IPS-18a (cell line): Measurements from ENCODE around the gene VSTM4.

Experiments
- H3K27ac ChIP-seq: one replicate; pipeline ENCODE4 v1.5.1; 2013; ENCODE audit warnings: low read length
- H3K27me3 ChIP-seq: one replicate; pipeline ENCODE4 v1.6.1; 2013; ENCODE audit warnings: mild to moderate bottlenecking, low read length; ENCODE audit not compliant: control insufficient read depth, insufficient read depth
- H3K36me3 ChIP-seq: one replicate; pipeline ENCODE4 v1.6.1; 2013; ENCODE audit warnings: low read depth, low read length; ENCODE audit not compliant: control insufficient read depth
- H3K4me1 ChIP-seq: one replicate; pipeline ENCODE4 v1.6.1; 2013; ENCODE audit warnings: low read depth, low read length; ENCODE audit not compliant: control insufficient read depth
- H3K4me3 ChIP-seq: one replicate; pipeline ENCODE4 v1.5.1; 2013; ENCODE audit warnings: low read length
- H3K9ac ChIP-seq: one replicate; pipeline ENCODE4 v1.6.1; 2013; ENCODE audit warnings: mild to moderate bottlenecking, low read length, moderate library complexity
- H3K9me3 ChIP-seq: one replicate; pipeline ENCODE4 v1.6.1; 2013; ENCODE audit warnings: low read depth, low read length; ENCODE audit not compliant: control insufficient read depth

VSTM4 gene, protein sequence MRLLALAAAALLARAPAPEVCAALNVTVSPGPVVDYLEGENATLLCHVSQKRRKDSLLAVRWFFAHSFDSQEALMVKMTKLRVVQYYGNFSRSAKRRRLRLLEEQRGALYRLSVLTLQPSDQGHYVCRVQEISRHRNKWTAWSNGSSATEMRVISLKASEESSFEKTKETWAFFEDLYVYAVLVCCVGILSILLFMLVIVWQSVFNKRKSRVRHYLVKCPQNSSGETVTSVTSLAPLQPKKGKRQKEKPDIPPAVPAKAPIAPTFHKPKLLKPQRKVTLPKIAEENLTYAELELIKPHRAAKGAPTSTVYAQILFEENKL

DNA sequence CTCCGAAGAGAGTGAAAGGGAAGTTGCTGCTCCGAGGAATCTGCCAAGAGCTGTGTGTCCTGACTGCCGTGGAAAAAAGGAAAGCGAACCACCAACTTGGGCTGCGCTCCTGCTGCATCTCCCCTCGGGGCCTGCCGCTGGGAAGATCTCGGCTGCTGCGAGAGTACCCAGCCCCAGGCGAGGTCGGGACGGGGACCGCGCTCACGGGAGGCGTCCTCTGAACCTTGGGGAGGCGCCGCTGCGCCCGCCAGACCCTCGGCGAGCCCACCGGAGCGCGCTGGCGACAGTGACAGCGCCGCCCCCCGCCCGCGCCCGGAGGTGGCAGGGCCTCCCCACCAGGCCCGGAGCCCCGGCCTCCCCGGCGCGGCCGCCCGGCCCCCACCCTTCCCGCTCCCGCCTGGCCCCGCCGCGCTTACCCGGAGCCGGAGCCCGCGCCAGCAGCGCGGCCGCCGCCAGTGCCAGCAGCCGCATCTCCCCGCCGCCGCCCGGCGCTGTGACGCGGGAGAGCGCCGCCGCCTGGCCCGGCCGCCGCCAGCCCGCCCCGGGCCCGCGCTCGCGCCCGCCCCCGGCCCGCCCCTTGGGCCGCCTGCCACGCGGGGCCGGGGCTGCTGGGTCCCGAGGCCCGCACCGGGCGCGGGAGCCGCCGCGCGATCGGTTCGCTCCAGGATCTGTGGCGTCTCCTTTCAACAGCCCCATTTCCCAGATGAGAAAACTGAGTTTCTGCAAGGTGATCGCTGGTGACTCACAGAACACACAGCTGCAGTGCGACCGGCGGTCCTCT is at the start of gene VSTM4:
Gene VSTM4 (minus strand): TSS at position 508 of the 781 bp plus-strand sequence. CDS start 37 bp downstream, at position 471.
- no peak within 1 kb of the TSS for H3K27ac ChIP-seq
- H3K27me3 ChIP-seq = peaks cover 14% of the 10 kb centered on the region
- no peak within 1 kb of the TSS for H3K9ac ChIP-seq
- H3K9me3 ChIP-seq = no peaks in the 10 kb centered on the region
- H3K4me1 ChIP-seq = no peaks in the 10 kb centered on the region
- no peaks in the 10 kb centered on the region for H3K36me3 ChIP-seq
- peak within 1 kb of the TSS; percentile 62 for H3K4me3 ChIP-seq

DNA sequence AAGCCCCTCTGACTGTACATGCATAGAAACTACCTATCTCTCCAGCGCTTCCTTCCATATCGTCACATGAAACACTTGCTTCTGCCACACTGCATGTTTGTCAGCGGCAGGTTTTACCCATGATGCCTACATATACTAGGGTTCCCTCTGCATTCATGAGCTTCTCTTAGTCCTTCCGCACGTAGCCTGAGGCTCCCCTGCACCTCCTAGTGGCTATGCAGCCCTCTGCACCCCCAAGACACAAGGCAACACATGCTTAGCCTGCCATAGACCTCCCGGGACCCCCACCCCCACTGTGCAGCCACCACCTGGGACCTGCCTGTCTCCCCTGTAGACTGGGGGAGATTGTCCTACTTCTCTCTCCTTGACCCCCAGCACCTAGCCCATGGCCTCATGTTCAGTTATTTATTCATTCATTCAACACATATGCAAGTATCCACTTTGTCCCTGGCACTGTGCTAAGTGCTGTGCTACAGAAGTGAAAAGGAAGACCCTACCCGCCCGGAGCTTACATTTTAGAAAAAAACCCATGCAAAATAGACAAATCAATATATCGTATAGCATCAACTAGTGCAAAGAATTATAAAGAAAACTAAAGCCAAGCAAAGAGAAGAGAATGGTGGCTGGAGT is 49.4 kb upstream of the VSTM4 start:
- no peaks in the 10 kb centered on the region for H3K36me3 ChIP-seq
- no peaks in the 10 kb centered on the region for H3K27me3 ChIP-seq
- no peaks in the 10 kb centered on the region for H3K4me1 ChIP-seq
- H3K27ac ChIP-seq = no peak overlapping the region
- H3K9ac ChIP-seq = no peak overlapping the region
- no peaks in the 10 kb centered on the region for H3K9me3 ChIP-seq
- H3K4me3 ChIP-seq = no peak overlapping the region

DNA sequence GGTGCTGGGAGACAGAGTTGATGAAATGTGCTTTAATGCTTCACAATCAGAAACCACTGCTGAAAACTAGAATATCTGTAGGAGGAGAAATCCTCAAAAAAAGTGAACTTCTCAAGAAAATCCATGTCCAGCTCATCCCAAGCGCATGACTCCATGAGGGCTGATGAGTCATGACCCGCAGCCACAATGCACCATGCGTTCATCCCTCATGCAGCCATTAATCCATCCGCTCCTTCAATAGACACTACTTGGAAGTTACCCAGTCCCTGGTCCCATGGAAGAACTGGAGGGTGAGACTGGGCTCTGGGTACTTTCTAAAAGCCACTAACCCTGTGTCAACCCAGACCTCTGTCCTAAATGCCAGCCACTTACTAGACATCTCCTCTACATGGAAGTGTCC is 48.4 kb upstream of the VSTM4 start:
- Histone ChIP-seq H3K4me1 (no peaks in the 10 kb centered on the region), H3K36me3 (no peaks in the 10 kb centered on the region), H3K27ac (no peak overlapping the region), H3K9ac (no peak overlapping the region), H3K27me3 (no peaks in the 10 kb centered on the region), H3K4me3 (no peak overlapping the region), H3K9me3 (no peaks in the 10 kb centered on the region)

DNA sequence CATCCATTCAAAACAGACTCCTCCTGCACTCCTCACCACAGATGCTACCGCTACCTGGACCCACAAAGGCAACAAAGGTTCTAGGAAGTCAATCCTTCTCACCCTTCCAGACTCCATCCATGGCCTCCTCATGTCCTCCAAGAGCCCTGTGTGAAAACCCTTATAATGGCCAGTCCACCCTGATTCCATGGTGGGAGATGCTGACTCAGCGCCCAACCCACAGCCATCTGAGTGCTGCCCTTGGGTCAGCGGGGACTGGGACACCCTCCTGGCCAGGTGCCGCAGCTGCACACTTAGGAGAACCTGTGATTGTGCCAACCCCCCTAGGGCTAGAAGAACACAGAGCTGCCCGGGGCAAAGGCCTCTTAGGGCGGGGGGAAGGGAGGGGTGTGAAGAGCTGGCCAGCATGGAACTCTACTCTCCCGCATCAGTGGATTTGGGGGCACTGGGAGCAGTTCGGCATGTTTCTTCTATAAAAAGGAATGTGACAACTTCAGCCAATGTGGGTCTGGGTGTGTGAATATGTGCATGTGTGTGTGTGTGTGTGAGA is 47.5 kb upstream of the VSTM4 start:
- Histone ChIP-seq H3K9ac (no peak overlapping the region), H3K27ac (no peak overlapping the region), H3K4me1 (peaks cover 6% of the 10 kb centered on the region), H3K27me3 (no peaks in the 10 kb centered on the region), H3K9me3 (no peaks in the 10 kb centered on the region), H3K36me3 (no peaks in the 10 kb centered on the region), H3K4me3 (no peak overlapping the region)

DNA sequence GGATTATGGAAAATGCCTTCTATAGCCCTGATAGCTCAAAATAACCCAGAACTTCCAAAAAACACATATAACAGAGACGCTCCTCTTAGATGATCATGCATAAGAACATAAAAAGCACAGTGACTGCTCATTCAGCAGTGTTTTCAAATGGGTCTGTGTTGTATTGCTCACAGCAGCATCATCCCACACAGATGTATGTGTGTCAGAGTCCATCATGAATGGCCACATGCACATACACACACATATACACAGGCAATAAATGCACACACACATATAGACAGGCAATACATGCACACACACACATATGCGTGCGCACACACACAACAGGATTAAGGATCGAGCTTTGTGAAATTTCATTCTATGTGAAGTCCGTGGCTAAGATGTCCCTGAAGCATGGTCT is 46.7 kb upstream of the VSTM4 start:
- Histone ChIP-seq H3K4me1 (peaks cover 9% of the 10 kb centered on the region), H3K27me3 (no peaks in the 10 kb centered on the region), H3K27ac (no peak overlapping the region), H3K4me3 (no peak overlapping the region), H3K9ac (no peak overlapping the region), H3K36me3 (no peaks in the 10 kb centered on the region), H3K9me3 (no peaks in the 10 kb centered on the region)

DNA sequence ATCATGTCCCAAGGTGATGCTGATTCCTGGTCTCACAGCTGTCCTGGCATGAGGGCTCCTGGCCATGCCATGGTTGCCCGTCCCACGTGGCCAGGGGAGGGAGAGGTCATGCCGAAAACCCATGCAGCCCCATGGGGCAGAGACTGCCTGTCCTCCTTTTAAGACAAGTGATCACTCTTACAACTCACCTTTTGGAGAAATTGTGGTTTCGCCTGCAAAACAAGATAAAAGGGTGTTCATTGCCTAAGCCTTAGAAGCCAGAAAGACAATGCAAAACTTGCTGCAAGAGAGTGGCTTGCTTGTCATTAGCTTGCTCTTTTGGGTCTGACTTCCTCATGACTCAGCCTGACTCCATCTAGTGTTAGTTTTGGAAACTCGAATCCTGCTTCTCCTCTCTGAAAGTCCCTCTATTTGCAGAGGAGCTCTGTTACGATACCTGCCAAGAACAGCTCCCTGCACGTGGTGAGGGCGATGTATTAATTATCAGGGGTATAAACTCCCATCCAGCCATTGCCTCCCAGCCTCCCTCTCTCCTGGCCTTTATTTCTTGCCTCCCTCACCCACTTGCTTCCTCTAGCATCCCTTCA is 46.2 kb upstream of the VSTM4 start:
- Histone ChIP-seq H3K4me1 (peaks cover 9% of the 10 kb centered on the region), H3K36me3 (no peaks in the 10 kb centered on the region), H3K4me3 (no peak overlapping the region), H3K27me3 (no peaks in the 10 kb centered on the region), H3K9me3 (no peaks in the 10 kb centered on the region), H3K27ac (no peak overlapping the region), H3K9ac (no peak overlapping the region)

DNA sequence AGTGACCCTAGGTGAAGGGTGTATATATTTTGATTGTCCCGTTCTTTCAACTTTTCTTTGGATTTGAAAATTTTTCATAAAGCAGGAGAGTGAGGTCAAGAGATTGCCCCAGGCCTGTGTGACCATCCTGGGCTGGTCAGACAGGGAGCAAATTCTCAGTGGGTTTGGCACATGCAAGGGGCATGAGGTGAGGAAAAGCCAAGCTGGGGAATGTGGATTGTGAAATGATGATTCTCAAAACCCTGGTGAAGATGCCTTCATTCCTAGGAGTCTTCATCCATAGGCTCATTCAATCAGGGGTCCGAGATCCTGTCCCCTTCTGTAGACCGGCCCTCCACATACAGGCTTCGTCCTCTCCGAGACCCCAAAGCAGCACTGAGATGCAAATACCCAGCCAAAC is 45.5 kb upstream of the VSTM4 start:
- Histone ChIP-seq H3K9ac (no peak overlapping the region), H3K9me3 (no peaks in the 10 kb centered on the region)

DNA sequence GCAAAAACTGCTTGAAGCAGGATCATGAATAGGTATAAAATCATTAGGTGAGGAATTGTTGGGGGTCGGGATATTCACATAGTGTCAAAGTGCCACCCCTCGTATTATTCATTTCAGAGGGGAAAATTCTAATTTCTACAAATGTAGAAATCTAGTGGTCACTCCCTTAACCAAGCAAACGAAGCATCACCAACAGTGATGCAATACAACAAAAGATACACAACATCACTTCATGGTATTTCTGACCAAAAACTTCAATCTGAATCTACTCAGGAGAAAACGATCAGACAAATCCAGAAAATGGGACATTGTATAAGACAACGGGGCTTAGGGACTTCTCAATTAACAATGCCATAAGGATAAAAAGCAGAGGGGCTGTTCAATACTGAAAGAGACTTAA is 44.8 kb upstream of the VSTM4 start:
- H3K9ac ChIP-seq = no peak overlapping the region
- H3K4me1 ChIP-seq = peaks cover 9% of the 10 kb centered on the region
- H3K9me3 ChIP-seq = no peaks in the 10 kb centered on the region
- H3K27ac ChIP-seq = no peak overlapping the region
- no peaks in the 10 kb centered on the region for H3K27me3 ChIP-seq
- H3K4me3 ChIP-seq = no peak overlapping the region
- no peaks in the 10 kb centered on the region for H3K36me3 ChIP-seq

More for the DNA sequence above, 45.5 kb upstream of the VSTM4 start:
- no peaks in the 10 kb centered on the region for H3K36me3 ChIP-seq
- H3K27ac ChIP-seq = no peak overlapping the region
- no peaks in the 10 kb centered on the region for H3K27me3 ChIP-seq
- H3K4me3 ChIP-seq = no peak overlapping the region
- peaks cover 9% of the 10 kb centered on the region for H3K4me1 ChIP-seq

DNA sequence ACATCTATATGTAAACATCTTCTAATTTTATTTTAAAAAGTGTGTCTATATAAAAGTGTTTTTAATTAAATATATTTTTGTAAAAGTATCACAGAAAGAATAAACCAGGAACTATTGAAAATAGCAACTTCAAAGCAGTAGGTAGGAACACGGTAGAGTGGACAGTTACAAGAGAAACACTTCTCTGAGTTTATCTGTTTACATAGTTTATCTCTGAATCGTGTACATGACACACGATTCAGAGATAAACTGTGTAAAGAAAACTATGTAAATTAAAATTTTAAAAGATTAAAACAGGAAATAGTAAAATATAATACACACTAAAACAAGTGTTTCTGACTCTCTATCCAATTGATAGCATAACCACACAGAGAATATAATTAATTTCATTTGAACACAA is 43.6 kb upstream of the VSTM4 start:
- no peak overlapping the region for H3K27ac ChIP-seq
- peaks cover 9% of the 10 kb centered on the region for H3K4me1 ChIP-seq
- no peak overlapping the region for H3K9ac ChIP-seq
- H3K27me3 ChIP-seq = no peaks in the 10 kb centered on the region
- no peaks in the 10 kb centered on the region for H3K36me3 ChIP-seq
- no peak overlapping the region for H3K4me3 ChIP-seq
- no peaks in the 10 kb centered on the region for H3K9me3 ChIP-seq

DNA sequence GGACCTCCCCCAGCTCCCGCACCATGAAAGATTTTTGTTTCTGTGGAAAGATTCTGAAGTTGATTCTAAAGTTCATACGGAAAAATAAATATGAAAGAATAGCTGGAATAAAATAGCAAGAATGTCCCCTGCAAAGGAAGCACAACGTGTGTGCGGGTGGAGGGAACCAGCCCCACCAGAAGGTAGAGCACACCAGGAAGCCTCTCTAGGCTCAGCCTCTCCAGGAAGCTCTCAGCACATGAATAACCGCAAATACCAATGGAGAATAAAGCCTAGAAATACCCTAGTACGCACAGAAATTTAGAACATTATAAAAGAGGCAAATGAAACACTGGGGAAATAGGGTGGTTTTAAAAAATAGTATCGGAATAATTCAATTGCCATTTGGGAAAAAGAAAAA is 43.1 kb upstream of the VSTM4 start:
- Histone ChIP-seq H3K4me3 (peak overlapping the region; percentile 35), H3K36me3 (no peaks in the 10 kb centered on the region), H3K4me1 (peaks cover 9% of the 10 kb centered on the region), H3K27ac (no peak overlapping the region), H3K9ac (no peak overlapping the region), H3K27me3 (no peaks in the 10 kb centered on the region), H3K9me3 (no peaks in the 10 kb centered on the region)

DNA sequence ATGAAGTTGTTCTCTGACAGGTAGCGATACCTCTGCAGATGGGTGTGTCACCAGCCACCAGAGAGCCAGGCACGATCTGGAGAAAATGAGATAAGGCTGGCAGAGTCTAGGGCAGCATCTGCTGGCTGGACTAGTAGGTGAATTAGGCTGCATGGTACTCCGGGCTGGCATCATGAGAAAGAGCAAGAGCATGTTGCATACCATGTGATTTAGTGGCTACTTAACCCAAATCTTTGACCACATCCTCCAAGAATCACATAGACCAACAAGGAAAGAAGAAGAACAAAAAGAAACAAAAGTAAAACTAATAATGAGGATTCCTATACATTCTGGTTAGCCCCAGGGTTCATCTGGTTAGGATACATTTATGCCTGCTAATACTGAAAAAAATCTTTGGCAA is 41.9 kb upstream of the VSTM4 start:
- no peak overlapping the region for H3K9ac ChIP-seq
- H3K4me3 ChIP-seq = no peak overlapping the region
- no peaks in the 10 kb centered on the region for H3K9me3 ChIP-seq
- peaks cover 9% of the 10 kb centered on the region for H3K4me1 ChIP-seq
- no peaks in the 10 kb centered on the region for H3K27me3 ChIP-seq
- no peak overlapping the region for H3K27ac ChIP-seq
- H3K36me3 ChIP-seq = no peaks in the 10 kb centered on the region
